Renal cortex interstitium (tissue), 11 donors: Measurements from ENCODE around the gene PRXL2A. TPM values are rescaled to one million over a fixed set of nuclear protein-coding genes. Genes with fewer than 3 reads are reported as not detected.
A peak's percentile ranks its signal among the peaks of the same experiment; 100 is the strongest.

ENCODE experiments used
- DNase-seq, 11 donors: peaks; one replicate each; pipeline ENCODE4 v3.0.0-alpha.2; 2013; ENCODE audit warnings: low read depth in 9 of 11, low spot score in 4 of 11; ENCODE audit errors: extremely low read depth in 1 of 11
- polyA plus RNA-seq, 3 donors: library from polyadenylated mRNA; unstranded; fragments of 120-200 nt; gene quantifications; one replicate each; pipeline ENCODE4 v1.2.1, GENCODE V29; 2013; ENCODE audit not compliant: insufficient read length in 3 of 3

PRXL2A gene
- polyA plus RNA-seq, 3 donors, result 111 to 138 (median 123) TPM

- peak in 1 of 11 donors; percentile 23 for DNase-seq
Measured at GRCh38 chr10:80454513-80455460, 46.4 kb downstream of the PRXL2A start.

- DNase-seq, result no peak
Measured at GRCh38 chr10:80455461-80456349, 47.4 kb downstream of the PRXL2A start.

DNA sequence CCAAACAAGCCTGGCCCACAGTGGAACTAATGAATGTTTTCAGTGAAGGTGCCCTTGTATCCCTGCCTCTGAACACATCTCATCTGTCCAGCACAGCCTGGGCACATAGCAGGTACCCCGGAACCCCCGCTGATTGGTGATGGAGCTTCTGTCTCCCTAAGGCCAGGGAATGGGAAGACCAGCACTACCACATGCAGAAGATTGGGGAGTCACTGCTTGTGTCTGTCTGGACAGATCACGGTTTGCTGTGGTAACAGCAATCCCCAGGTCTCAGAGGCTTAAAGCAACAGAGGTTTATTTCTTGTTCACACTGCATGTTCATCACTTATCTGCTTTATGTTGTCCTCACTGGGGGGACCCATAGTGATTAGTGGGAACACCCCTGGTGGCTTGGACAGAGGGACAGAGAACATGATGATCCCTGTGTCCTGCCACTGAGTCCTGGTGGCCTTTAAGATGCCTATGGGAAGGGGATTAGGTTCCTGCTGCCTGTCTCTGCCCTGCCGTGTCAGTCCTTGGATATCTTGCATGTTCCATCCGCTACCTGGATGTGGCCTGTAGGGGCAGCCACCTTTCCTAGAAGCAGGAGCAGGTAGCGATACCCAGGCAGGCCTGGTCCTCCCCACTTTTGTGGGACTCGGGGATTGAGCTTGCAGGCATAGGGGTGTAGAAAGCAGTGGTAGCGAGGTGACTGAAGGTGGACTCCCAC lies 49.4 kb downstream of the PRXL2A start:
- no peak for DNase-seq

DNA sequence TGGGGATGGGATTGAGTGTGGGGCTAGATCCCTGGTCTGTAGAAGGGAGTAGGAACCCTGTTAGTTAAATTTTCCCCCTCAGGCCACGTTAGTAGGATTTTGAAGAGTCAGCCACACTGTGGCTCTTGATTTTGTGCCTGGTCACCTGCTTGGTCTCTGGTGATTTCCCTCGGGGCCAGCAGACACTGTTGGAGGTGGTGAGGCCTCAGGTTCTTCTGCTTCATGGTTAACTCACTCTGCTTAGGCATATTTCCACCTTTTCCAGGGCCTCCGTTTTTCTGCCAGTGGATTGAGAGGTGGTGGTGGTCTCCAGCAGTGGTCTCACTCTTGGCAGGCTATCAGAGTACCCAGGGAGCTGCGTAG lies 49.9 kb downstream of the PRXL2A start:
- no peak for DNase-seq

DNA sequence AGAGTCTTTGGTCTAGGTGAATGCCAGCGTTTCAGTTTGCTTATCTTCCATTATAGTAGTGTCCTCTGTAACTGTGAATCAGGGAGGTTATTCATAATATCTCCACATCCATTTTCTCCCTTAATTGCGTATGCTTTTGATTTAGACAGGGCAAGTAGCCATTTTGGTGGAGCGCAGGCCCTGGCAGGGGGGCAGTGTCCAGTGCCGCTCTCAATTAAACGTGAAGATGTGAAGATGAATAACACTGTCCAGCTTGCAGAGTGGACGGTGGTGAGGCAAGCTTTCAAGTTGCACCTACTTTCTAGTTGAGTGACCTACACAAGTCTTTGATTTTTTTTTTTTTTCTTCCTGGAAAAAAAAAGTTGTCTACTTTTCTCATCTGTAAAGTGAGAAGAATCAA lies 50.3 kb downstream of the PRXL2A start:
- no peak for DNase-seq

- no peak for DNase-seq
Measured at GRCh38 chr10:80459047-80459865, 50.9 kb downstream of the PRXL2A start.

- peak in 5 of 11 donors; percentile 44 to 84 (median 70) for DNase-seq
Measured at GRCh38 chr10:80460399-80461207, 52.3 kb downstream of the PRXL2A start.

GRCh38 chr10:80461208-80462183 lies 53.1 kb downstream of the PRXL2A start:
- no peak for DNase-seq

DNA sequence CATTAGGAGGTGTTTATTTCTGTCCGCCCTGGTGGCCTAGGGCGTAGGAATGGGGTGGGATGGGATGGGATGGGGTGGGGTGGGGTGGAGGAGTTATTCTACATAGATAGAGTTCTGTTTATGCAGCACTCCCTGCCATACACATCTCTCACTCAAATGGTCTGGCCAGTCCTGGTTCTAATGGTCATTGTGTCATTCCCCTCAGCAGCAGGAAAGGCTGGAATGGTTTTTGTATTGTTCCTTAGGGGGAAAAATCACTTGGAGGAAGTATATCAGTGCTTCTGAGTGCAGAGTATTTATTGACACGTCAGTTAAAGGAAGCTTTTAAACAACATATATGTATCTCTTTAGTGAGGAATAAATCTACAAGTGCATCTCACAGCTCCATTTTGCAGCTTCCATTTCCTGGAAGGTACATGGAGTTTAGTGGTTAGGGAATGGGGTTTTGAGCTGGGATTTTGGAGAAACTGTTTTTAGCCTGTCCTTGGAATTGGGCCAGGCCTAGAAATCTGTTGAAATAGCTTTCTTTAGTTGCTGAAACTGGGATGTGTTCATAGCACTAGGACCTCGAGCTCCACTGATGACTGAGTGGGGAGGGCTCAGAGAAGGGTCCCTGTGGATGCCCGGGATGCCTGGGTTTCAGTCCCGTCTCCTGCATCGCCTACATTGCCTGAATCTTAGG lies 54.1 kb downstream of the PRXL2A start:
- no peak for DNase-seq

GRCh38 chr10:80462981-80463741 lies 54.8 kb downstream of the PRXL2A start:
- DNase-seq, result no peak

- no peak for DNase-seq
Measured at GRCh38 chr10:80463868-80464267, 55.5 kb downstream of the PRXL2A start.

GRCh38 chr10:80464557-80465450 lies 56.5 kb downstream of the PRXL2A start:
- DNase-seq, result no peak

GRCh38 chr10:80465451-80465835 lies 57.1 kb downstream of the PRXL2A start:
- no peak for DNase-seq

GRCh38 chr10:80465839-80466590 lies 57.7 kb downstream of the PRXL2A start:
- no peak for DNase-seq
